Head of caudate nucleus (tissue), 42 donors: ENCODE results near the gene LHX3.

ENCODE experiments used
- DNase-seq, 42 donors: peaks; one replicate each; pipeline versions ENCODE4 v3.0.0 to v3.0.0-alpha.2; 2020 to 2021; ENCODE audit warnings: mixed read lengths in 7 of 42
- intact Hi-C: fragments of 100-400 bp; cut with DNase I; formaldehyde crosslinking; loops from one replicate; pipeline ENCODE4 v1.15.0; 2022

Gene LHX3

DNA sequence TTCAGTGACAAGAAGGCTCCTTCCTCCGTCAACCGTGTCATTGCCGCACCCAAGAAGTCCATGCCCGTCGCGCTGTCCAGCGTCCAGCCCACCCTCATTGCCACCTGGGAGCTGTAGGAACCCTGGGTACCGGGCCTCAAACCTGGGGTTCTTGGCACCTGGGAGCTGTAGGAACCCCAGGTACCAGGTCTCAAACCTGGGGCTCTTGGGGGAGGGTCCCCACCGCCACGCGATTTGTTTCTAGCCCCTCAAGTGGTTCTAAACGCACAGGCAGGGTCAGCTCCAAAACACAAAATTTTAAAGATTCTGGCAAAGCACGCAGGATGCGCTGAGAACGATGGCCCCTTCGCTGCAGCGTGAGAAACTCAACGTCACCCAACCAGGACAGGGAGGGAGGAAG is 17.7 kb downstream of the LHX3 start:
- no peak for DNase-seq
- intact Hi-C loops, result no loop called here

DNA sequence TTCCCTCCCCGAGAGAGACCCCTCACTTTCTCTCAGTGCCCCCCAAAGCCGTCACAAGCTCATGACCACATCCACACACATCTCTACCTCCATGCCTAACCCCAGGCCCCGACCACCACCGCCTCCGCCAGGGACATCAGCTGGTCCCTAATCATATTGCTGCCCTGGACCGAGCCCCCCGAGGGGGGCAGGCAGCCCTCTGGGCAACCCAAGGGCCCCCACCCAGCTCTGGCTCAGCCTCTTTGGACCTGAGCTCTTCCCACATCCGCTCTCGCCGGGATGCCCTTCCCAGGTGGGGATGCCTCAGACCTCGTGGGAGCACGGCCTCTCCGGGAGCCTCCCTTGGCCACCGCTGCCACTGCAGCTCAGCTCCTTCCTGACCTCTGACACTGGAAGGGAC is 18.5 kb downstream of the LHX3 start:
- DNase-seq, result no peak
- intact Hi-C loops, result no loop called here

GRCh38 chr9:136185596-136186366 is 19.1 kb downstream of the LHX3 start:
- intact Hi-C loops, result no loop called here
- DNase-seq, result no peak

DNA sequence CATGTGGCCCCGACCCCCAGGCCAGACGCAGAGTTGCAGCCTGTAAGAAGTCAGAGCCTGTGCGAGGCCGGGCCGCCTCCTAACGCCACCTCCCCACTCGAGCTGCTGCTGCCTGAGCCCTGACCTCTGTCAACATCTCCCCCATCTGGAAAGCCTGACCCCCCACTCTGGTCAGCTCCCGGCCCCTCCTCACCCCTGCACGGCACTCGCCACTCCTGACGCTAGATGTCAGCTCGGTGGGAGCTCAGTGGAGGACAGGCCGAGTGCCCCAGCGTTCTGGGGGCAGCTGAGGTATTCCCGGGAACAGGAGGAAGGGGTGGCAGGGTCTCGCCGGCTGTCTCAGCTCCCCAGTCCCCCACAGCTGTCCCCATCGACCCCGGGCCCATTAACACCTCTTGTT is 19.9 kb downstream of the LHX3 start:
- DNase-seq, result no peak
- intact Hi-C loops, result no loop called here

DNA sequence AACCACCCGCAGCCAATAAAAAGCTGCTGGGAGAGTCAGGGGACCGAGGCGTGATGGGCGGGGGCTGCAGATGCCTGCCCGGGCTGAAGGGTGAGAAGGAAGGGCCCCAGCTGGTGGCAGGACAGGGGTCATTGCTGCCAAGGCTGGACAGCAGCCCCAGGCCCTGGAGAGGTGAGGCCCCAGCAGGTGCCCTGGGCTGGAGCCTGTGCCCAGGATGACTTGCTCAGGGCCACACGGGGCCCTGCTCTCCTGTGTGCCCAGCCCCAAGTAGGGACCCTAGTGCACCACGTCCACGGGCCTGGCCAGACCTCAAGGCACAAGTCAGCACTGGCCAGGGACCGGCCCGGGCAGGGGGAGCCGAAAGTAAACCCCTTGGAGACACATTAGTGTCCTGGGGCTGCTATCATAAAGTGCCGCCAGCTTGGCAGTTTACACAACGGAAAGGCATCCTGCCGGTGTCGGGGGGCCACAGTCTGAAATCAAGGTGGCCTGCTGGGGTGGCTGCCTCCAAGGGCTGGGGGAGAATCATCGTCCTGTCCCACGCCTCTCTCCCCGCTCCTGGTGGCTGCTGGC is 22.0 kb downstream of the LHX3 start:
- intact Hi-C loops, result no loop called here
- DNase-seq, result no peak

- intact Hi-C loops, result no loop called here
- DNase-seq, result no peak
Observed at GRCh38 chr9:136182420-136182787, 22.5 kb downstream of the LHX3 start.

DNA sequence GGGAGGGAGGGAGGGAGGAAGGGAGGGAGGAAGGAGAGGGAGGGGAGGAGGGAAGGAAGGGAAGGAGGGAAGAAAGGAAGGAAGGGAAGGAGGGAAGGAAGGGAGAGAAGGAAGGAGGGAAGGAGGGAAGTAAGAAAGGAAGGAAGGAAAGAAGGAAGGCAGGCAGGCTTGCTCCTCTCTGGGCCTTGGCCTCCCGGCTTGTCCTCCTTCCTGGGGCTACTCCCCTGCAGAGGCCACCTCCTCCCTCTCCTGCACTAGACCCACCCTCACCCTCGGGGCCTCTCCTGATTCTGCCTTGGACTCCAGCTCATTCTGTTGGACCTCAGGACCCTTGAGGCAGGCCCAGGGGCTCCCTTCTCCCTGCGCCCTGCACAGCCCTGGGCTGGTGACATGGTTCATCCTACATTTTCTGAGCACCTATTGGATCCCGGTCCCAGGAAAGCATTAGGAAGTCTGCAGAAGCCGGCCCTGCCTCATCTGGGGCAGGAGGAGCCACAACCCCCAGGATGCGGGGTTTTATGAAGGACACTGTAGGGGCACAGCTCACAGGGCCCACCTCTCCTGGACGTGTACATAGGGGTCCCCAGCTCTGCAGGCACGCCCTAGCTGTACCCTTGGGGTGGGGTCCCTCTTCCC is 23.0 kb downstream of the LHX3 start:
- DNase-seq, result no peak
- intact Hi-C loops, result no loop called here

DNA sequence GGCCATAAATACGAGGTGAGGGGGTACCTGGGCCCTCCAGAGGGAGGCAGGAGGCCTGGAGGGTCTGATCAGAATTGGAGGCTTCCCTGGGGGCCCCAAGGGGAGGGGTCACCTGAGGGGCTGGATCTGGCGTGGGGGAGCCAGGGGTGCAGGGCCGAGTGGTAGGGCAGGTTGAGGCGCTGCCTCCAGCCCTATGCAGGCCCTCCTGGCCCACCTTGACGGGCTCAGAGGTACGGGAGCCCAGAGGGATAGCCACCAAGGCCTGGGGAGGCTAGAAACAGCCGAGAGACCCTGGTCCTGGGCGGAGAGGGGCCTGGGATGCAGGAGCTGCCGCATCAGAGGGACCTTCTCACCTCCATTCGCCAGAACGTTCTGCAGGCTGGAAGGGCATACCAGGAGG is 24.3 kb downstream of the LHX3 start:
- intact Hi-C loops, result no loop called here

GRCh38 chr9:136179761-136180160 is 25.2 kb downstream of the LHX3 start:
- no peak for DNase-seq
- intact Hi-C loops, result loop anchor here (10.0 kb wide), 1 partner anchor 105 kb away; no protein-coding TSS in a partner anchor

More for the DNA sequence above, 24.3 kb downstream of the LHX3 start:
- no peak for DNase-seq

DNA sequence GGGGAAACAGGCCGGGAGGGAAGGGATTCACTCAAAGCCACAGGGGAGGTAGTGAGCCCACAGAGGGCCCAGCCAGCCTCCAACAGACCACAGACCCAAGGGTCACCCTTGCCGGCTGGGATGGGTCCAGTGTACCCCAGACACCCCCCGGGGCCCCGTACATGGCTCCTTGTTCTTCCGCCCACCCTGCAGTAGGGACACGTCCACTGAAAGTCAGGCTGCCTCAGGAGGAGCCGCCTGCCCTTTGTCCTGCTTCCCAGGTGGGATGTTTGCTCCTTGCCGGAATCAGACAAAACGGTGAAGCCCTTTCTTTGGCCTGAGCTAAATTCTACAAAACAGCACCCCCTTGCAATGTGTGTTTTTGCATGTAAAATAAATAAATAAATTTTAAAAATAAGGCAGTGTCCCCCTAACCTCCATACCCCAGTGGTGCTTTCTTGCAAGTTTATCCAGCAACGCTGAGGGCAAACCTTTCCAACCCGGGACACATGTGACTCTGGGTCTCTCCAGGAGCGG is 25.8 kb downstream of the LHX3 start:
- intact Hi-C loops, result loop anchor here (10.0 kb wide), 1 partner anchor 106 kb away; no protein-coding TSS in a partner anchor

DNA sequence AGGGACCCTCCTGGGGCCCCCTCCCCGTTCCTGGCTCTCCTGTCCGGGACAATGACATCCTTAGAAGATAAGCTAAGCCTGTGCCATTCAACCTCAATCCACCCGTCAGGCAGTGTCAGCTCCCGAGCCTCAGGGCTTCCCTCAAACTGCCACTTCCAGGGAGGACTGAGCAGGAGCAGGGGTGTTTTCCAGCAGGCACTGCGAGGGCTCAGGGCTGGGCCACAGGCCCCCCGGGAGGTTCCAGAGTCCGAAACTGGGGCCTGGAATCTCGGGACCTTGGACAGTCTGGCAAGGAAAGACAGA is 26.2 kb downstream of the LHX3 start:
- no peak for DNase-seq
- intact Hi-C loops, result loop anchor here (10.0 kb wide), 1 partner anchor 106 kb away; no protein-coding TSS in a partner anchor

More for the DNA sequence above, 25.8 kb downstream of the LHX3 start:
- no peak for DNase-seq

DNA sequence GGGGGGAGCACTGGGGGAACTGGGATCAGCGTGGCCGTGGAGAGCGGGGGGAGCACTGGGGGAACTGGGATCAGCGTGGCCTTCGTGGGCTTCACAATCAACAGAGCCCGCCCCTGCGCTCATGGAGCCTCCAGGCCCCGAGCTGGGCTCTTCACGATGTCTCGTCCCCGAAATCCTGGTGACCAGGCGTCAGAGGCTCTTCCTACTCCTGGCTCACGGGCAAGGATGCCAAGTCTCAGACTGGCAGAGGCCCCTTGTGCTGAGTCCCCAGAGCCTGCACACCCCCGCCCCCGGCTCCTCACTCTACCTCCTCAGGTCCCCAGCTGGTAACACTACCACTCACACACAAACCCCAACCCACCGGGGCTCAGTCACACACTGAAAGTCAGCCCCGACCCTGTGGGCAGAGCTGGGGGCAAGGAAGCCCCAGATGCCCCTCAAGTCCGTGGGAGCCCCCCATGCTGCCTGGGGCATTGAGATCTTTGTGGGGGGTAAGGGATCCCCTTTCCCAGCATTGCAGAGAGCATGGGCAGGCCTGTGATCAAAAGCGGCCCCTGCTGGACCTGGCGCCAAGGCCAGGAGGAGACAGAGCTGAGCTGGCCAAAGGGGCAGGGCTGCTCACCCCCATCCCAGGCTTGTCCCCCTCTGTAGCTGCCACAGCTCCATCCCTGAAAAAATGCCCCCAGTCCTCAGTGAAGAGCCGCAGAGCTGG is 26.7 kb downstream of the LHX3 start:
- intact Hi-C loops, result loop anchor here (10.0 kb wide), 1 partner anchor 107 kb away; no protein-coding TSS in a partner anchor
- no peak for DNase-seq

- intact Hi-C loops, result loop anchor here (10.0 kb wide), 1 partner anchor 108 kb away; no protein-coding TSS in a partner anchor
- peak in 1 of 42 donors; percentile 18 for DNase-seq
Observed at GRCh38 chr9:136177224-136177623, 27.7 kb downstream of the LHX3 start.

DNA sequence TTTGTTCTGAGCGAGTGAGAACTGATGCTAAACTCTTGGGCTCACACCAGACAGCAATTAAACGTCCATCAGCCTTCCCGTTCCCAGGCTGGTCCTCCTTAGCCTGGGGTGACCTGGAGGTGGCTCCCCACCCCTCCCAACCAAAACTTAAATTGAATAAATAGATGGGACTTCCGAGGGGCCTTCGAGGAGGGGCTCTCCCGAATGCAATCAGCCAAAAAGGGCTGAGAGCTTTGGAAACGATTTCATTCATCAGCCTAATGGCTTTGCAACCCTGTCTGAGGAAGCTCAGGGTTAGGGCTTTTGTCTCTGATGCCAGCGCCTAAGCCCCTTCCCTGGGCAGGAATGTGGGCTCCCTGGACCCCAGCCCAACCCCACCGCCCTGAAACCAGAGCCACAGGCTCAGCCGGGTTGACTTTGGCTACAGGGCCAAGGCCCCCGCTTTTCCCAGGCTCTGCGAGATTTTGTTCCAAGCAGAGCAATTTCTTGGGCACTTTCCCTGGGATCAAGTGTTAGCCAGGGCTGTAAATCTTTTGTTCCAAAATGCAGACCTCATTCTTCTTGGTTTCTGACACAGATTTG is 29.2 kb downstream of the LHX3 start:
- peak in 4 of 42 donors; percentile 8 to 34 (median 14) for DNase-seq
- intact Hi-C loops, result loop anchor here (10.0 kb wide), 1 partner anchor 109 kb away; no protein-coding TSS in a partner anchor

- no peak for DNase-seq
- intact Hi-C loops, result loop anchor here (10.0 kb wide), 1 partner anchor 110 kb away; no protein-coding TSS in a partner anchor
Observed at GRCh38 chr9:136174779-136175615, 29.9 kb downstream of the LHX3 start.

DNA sequence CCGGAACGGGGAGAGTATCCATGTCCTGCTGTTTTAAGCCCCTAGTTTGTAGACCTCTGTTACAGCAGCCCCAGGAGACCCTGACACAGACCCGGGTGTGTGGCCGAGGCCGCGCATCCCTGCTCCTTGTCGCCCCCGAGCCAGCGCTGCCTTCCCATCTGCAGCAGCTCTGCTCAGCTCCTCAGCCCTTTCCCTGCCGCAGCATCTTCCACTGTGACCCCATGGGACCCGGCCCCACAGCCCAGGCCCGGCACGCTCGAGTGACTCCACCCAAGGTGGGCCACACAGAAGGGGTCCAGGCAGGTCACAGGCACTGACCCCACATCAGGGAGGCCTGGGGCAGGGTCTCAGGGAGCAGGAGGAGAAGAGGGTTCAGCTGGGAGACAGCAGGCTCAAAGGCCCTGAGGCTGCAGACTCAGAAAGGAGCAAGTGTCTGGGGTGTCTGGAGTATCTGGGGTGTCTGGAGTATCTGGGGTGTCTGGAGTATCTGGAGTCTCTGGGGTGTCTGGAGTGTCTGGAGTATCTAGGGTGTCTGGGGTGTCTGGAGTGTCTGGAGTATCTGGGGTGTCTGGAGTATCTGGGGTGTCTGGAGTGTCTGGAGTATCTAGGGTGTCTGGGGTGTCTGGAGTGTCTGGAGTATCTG is 31.2 kb downstream of the LHX3 start:
- intact Hi-C loops, result loop anchor here (10.0 kb wide), 1 partner anchor 111 kb away; no protein-coding TSS in a partner anchor

GRCh38 chr9:136172412-136173079 is 32.4 kb downstream of the LHX3 start:
- intact Hi-C loops, result loop anchor here (10.0 kb wide), 1 partner anchor 112 kb away; no protein-coding TSS in a partner anchor
- no peak for DNase-seq

More for the DNA sequence above, 31.2 kb downstream of the LHX3 start:
- no peak for DNase-seq
